Measurements from ENCODE around the gene ZBTB32. TPM values are rescaled to one million over a fixed set of nuclear protein-coding genes. Genes with fewer than 3 reads are reported as not detected.

ZBTB32 gene
- total and polyA plus RNA-seq, 2 of the 8 experiments (the other 6 are each of a cell fraction or from before 2014, with no cell fraction given) = 0.11 to 0.50 TPM

- TF ChIP-seq, protein P1, sequence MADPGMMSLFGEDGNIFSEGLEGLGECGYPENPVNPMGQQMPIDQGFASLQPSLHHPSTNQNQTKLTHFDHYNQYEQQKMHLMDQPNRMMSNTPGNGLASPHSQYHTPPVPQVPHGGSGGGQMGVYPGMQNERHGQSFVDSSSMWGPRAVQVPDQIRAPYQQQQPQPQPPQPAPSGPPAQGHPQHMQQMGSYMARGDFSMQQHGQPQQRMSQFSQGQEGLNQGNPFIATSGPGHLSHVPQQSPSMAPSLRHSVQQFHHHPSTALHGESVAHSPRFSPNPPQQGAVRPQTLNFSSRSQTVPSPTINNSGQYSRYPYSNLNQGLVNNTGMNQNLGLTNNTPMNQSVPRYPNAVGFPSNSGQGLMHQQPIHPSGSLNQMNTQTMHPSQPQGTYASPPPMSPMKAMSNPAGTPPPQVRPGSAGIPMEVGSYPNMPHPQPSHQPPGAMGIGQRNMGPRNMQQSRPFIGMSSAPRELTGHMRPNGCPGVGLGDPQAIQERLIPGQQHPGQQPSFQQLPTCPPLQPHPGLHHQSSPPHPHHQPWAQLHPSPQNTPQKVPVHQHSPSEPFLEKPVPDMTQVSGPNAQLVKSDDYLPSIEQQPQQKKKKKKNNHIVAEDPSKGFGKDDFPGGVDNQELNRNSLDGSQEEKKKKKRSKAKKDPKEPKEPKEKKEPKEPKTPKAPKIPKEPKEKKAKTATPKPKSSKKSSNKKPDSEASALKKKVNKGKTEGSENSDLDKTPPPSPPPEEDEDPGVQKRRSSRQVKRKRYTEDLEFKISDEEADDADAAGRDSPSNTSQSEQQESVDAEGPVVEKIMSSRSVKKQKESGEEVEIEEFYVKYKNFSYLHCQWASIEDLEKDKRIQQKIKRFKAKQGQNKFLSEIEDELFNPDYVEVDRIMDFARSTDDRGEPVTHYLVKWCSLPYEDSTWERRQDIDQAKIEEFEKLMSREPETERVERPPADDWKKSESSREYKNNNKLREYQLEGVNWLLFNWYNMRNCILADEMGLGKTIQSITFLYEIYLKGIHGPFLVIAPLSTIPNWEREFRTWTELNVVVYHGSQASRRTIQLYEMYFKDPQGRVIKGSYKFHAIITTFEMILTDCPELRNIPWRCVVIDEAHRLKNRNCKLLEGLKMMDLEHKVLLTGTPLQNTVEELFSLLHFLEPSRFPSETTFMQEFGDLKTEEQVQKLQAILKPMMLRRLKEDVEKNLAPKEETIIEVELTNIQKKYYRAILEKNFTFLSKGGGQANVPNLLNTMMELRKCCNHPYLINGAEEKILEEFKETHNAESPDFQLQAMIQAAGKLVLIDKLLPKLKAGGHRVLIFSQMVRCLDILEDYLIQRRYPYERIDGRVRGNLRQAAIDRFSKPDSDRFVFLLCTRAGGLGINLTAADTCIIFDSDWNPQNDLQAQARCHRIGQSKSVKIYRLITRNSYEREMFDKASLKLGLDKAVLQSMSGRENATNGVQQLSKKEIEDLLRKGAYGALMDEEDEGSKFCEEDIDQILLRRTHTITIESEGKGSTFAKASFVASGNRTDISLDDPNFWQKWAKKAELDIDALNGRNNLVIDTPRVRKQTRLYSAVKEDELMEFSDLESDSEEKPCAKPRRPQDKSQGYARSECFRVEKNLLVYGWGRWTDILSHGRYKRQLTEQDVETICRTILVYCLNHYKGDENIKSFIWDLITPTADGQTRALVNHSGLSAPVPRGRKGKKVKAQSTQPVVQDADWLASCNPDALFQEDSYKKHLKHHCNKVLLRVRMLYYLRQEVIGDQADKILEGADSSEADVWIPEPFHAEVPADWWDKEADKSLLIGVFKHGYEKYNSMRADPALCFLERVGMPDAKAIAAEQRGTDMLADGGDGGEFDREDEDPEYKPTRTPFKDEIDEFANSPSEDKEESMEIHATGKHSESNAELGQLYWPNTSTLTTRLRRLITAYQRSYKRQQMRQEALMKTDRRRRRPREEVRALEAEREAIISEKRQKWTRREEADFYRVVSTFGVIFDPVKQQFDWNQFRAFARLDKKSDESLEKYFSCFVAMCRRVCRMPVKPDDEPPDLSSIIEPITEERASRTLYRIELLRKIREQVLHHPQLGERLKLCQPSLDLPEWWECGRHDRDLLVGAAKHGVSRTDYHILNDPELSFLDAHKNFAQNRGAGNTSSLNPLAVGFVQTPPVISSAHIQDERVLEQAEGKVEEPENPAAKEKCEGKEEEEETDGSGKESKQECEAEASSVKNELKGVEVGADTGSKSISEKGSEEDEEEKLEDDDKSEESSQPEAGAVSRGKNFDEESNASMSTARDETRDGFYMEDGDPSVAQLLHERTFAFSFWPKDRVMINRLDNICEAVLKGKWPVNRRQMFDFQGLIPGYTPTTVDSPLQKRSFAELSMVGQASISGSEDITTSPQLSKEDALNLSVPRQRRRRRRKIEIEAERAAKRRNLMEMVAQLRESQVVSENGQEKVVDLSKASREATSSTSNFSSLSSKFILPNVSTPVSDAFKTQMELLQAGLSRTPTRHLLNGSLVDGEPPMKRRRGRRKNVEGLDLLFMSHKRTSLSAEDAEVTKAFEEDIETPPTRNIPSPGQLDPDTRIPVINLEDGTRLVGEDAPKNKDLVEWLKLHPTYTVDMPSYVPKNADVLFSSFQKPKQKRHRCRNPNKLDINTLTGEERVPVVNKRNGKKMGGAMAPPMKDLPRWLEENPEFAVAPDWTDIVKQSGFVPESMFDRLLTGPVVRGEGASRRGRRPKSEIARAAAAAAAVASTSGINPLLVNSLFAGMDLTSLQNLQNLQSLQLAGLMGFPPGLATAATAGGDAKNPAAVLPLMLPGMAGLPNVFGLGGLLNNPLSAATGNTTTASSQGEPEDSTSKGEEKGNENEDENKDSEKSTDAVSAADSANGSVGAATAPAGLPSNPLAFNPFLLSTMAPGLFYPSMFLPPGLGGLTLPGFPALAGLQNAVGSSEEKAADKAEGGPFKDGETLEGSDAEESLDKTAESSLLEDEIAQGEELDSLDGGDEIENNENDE (IDR thresholded peaks at IDR 0.05; ENCODE audit: insufficient replicate concordance, low read length) = no peak
- no peak for TF ChIP-seq SIN3A (conservative IDR thresholded peaks at IDR 0.05 in 1 of 2, IDR thresholded peaks at IDR 0.05 in 1 of 2; ENCODE audit: low read depth in 1 of 2, low read length in 2 of 2)
- no peak for TF ChIP-seq KDM5A (IDR thresholded peaks at IDR 0.05; ENCODE audit: low read length)
- no peak for TF ChIP-seq POU5F1 (IDR thresholded peaks at IDR 0.05; ENCODE audit: low read depth, low read length)
- TF ChIP-seq EP300 (IDR thresholded peaks at IDR 0.05; ENCODE audit: borderline replicate concordance in 1 of 2, low read depth in 2 of 2, low read length in 2 of 2) = no peak
- TF ChIP-seq CHD1 (IDR thresholded peaks at IDR 0.05; ENCODE audit: low read depth, low read length) = no peak
- no peak for TF ChIP-seq HDAC2 (IDR thresholded peaks at IDR 0.05; ENCODE audit: borderline replicate concordance in 1 of 2, low read depth in 2 of 2, low read length in 2 of 2)
- no peak for TF ChIP-seq EZH2 (IDR thresholded peaks at IDR 0.05; ENCODE audit: low read depth, low read length, severe bottlenecking)
- TF ChIP-seq POLR2AphosphoS5 (IDR thresholded peaks at IDR 0.05; ENCODE audit: low read depth, low read length) = no peak
Measured at GRCh38 chr19:35764432-35765315, 60.3 kb downstream of the ZBTB32 start (continued).
